K562 (cell line): ENCODE results near the gene NEB.

Experiments
- ARHGAP35 ChIP-seq: fragments of 450-650 bp; IDR thresholded peaks from 2 replicates; pipeline ENCODE4 v1.6.1; 2018; ENCODE audit not compliant: partially characterized antibody
- BCLAF1 ChIP-seq, 2 experiments: fragments of 450-650 bp in 1 of 2; IDR thresholded peaks; 2 replicates each; pipeline ENCODE4 v1.6.1; 2011 to 2017; ENCODE audit warnings: low read depth in 2 of 2, antibody characterized with exemption in 1 of 2, borderline replicate concordance in 1 of 2, low read length in 1 of 2, mild to moderate bottlenecking in 1 of 2, mixed read lengths in 1 of 2; ENCODE audit not compliant: control insufficient read depth in 1 of 2
- CHD1 ChIP-seq: fragments of 200-600 bp; sonication (generic); IDR thresholded peaks from one replicate; pipeline ENCODE4 v1.6.1; 2012; ENCODE audit warnings: mild to moderate bottlenecking, moderate library complexity, low read length, inconsistent platforms
- ETV6 ChIP-seq, 3 experiments: fragments of 150-350 bp in 1 of 3; sonication (generic) in 1 of 3; formaldehyde crosslinking in 1 of 3; IDR thresholded peaks; 2 replicates each; pipeline versions ENCODE4 v1.6.1 to v1.8.0; 2014 to 2022; ENCODE audit warnings: borderline replicate concordance in 2 of 3, low read depth in 2 of 3, antibody characterized with exemption in 1 of 3, low read length in 1 of 3, mild to moderate bottlenecking in 1 of 3, missing genetic modification reagents in 1 of 3
- MLX ChIP-seq, 2 experiments: fragments of 450-650 bp in 1 of 2; sonication (generic) in 1 of 2; formaldehyde crosslinking; conservative IDR thresholded peaks; 2 replicates each; pipeline versions ENCODE4 v1.4.0 to v1.8.1; 2020 to 2022; ENCODE audit warnings: mild to moderate bottlenecking in 1 of 2, missing genetic modification reagents in 1 of 2
- MXD1 ChIP-seq: fragments of 250-450 bp; sonication (Bioruptor Pico); IDR thresholded peaks from 2 replicates; pipeline ENCODE4 v1.8.0; 2021; ENCODE audit warnings: borderline replicate concordance, mild to moderate bottlenecking, moderate library complexity; ENCODE audit not compliant: poor library complexity, severe bottlenecking
- NCOR1 ChIP-seq: fragments of 450-650 bp; IDR thresholded peaks from 2 replicates; pipeline ENCODE4 v1.6.1; 2016; ENCODE audit warnings: mild to moderate bottlenecking, moderate library complexity
- POLR2AphosphoS5 ChIP-seq: IDR thresholded peaks from 2 replicates; pipeline ENCODE4 v1.6.1; 2011; ENCODE audit warnings: mild to moderate bottlenecking, low read depth, low read length, moderate library complexity; ENCODE audit not compliant: control insufficient read depth, insufficient read depth
- RFX5 ChIP-seq: IDR thresholded peaks from 2 replicates; pipeline ENCODE4 v1.6.1; 2011; ENCODE audit warnings: low read depth, mild to moderate bottlenecking, improper control_type of control experiment, low read length
- SMAD1 ChIP-seq: fragments of 150-350 bp; IDR thresholded peaks from 2 replicates; pipeline ENCODE4 v1.6.1; 2014; ENCODE audit warnings: low read length, low read depth; ENCODE audit not compliant: partially characterized antibody
- SMAD4 ChIP-seq: fragments of 250-450 bp; sonication (Bioruptor Pico); conservative IDR thresholded peaks from 2 replicates; pipeline ENCODE4 v1.8.0; 2021; ENCODE audit warnings: inconsistent platforms, mild to moderate bottlenecking, moderate library complexity
- SRF ChIP-seq, 2 experiments: fragments of 250-450, 450-650 bp in 1 of 2; sonication (Bioruptor Pico) in 1 of 2; sonication (generic) in 1 of 2; formaldehyde crosslinking; IDR thresholded peaks; 2 replicates each; pipeline versions ENCODE4 v1.5.0 to v1.5.1; 2020 to 2022; ENCODE audit warnings: mild to moderate bottlenecking in 1 of 2, missing genetic modification reagents in 1 of 2
- TSHZ1 ChIP-seq: fragments of 250-450 bp; sonication (Bioruptor Pico); IDR thresholded peaks from 2 replicates; pipeline ENCODE4 v1.4.0; 2020; ENCODE audit warnings: mild to moderate bottlenecking, moderate library complexity
- YY1 ChIP-seq, 3 experiments: IDR thresholded peaks; 2 replicates each; pipeline ENCODE4 v1.6.1; 2011; ENCODE audit warnings: low read length in 2 of 3, mild to moderate bottlenecking in 2 of 3, moderate library complexity in 2 of 3, borderline replicate concordance in 1 of 3, control low read depth in 1 of 3, low read depth in 1 of 3; ENCODE audit not compliant: insufficient read depth in 3 of 3, insufficient replicate concordance in 2 of 3, control insufficient read depth in 1 of 3, insufficient read length in 1 of 3; ENCODE audit errors: extremely low read depth in 1 of 3

GRCh38 chr2:151534001-151534400 is 200.3 kb downstream of the NEB start:
- TF ChIP-seq MXD1 (CRISPR knock-in tag) (no peak), CHD1 (no peak), BCLAF1 (IDR thresholded peaks at IDR 0.05; ENCODE audit: borderline replicate concordance in 1 of 2, control insufficient read depth in 1 of 2, low read depth in 2 of 2, low read length in 1 of 2) (no peak), TSHZ1 (CRISPR knock-in tag) (no peak), NCOR1 (no peak), SMAD1 (no peak), POLR2AphosphoS5 (no peak), SMAD4 (CRISPR knock-in tag) (no peak), ETV6 (IDR thresholded peaks at IDR 0.05; ENCODE audit: borderline replicate concordance in 1 of 2, low read depth in 2 of 2, low read length in 1 of 2) (no peak), ETV6 (CRISPR knock-in tag; IDR thresholded peaks at IDR 0.05; ENCODE audit: borderline replicate concordance) (no peak), YY1 (IDR thresholded peaks at IDR 0.05; ENCODE audit: borderline replicate concordance in 1 of 3, control insufficient read depth in 1 of 3, extremely low read depth in 1 of 3, insufficient read depth in 3 of 3, insufficient read length in 1 of 3, insufficient replicate concordance in 2 of 3, low read depth in 1 of 3, low read length in 2 of 3) (no peak), ARHGAP35 (no peak), RFX5 (no peak), SRF (CRISPR knock-in tag; IDR thresholded peaks at IDR 0.05) (no peak), MLX (CRISPR knock-in tag; conservative IDR thresholded peaks at IDR 0.05) (no peak)
